HepG2 (cell line): ENCODE measurements around the gene PIANP. TPM values are rescaled to one million over a fixed set of nuclear protein-coding genes. Genes with fewer than 3 reads are reported as not detected.

Experiments
- AKAP8 ChIP-seq: sonication (generic); formaldehyde crosslinking; IDR thresholded peaks from 2 replicates; pipeline ENCODE4 v1.5.1; 2020; ENCODE audit warnings: mild to moderate bottlenecking, missing genetic modification reagents
- BATF2 ChIP-seq: sonication (generic); formaldehyde crosslinking; IDR thresholded peaks from 2 replicates; pipeline ENCODE4 v1.8.0; 2022; ENCODE audit warnings: mild to moderate bottlenecking, missing genetic modification reagents, moderate library complexity
- BHLHE40 ChIP-seq: IDR thresholded peaks from 2 replicates; pipeline ENCODE4 v1.6.1; 2011; ENCODE audit warnings: low read length, improper control_type of control experiment
- CBX1 ChIP-seq: IDR thresholded peaks from one replicate; pipeline ENCODE4 v1.6.1; 2016; ENCODE audit warnings: antibody characterized with exemption, low read depth
- CEBPG ChIP-seq: IDR thresholded peaks from 2 replicates; pipeline ENCODE4 v1.6.1; 2016
- DMTF1 ChIP-seq: sonication (generic); formaldehyde crosslinking; IDR thresholded peaks from 2 replicates; pipeline ENCODE4 v1.4.0; 2020; ENCODE audit warnings: mild to moderate bottlenecking, missing genetic modification reagents
- NAIF1 ChIP-seq: sonication (generic); formaldehyde crosslinking; IDR thresholded peaks from 2 replicates; pipeline ENCODE4 v1.5.0; 2020; ENCODE audit warnings: mild to moderate bottlenecking, missing genetic modification reagents, borderline replicate concordance
- NCOA1 ChIP-seq: sonication (generic); formaldehyde crosslinking; IDR thresholded peaks from 2 replicates; pipeline ENCODE4 v1.9.0; 2021; ENCODE audit warnings: missing genetic modification reagents
- NFE2 ChIP-seq: sonication (generic); formaldehyde crosslinking; IDR thresholded peaks from 2 replicates; pipeline ENCODE4 v1.4.0; 2020; ENCODE audit warnings: missing genetic modification reagents
- PITX1 ChIP-seq: sonication (generic); formaldehyde crosslinking; IDR thresholded peaks from 2 replicates; pipeline ENCODE4 v1.5.1; 2020; ENCODE audit warnings: mild to moderate bottlenecking, missing genetic modification reagents
- PPARG ChIP-seq: conservative IDR thresholded peaks from 2 replicates; pipeline ENCODE4 v1.6.1; 2016; ENCODE audit warnings: missing biosample characterization, missing genetic modification reagents
- SAFB2 ChIP-seq: sonication (generic); formaldehyde crosslinking; IDR thresholded peaks from 2 replicates; pipeline ENCODE4 v1.5.1; 2020; ENCODE audit warnings: missing genetic modification reagents, low read depth, mild to moderate bottlenecking, borderline replicate concordance
- SMAD3 ChIP-seq: sonication (generic); formaldehyde crosslinking; IDR thresholded peaks from 2 replicates; pipeline ENCODE4 v1.4.0; 2020; ENCODE audit warnings: missing genetic modification reagents
- SYNCRIP ChIP-seq: fragments of 200-400 bp; formaldehyde crosslinking; IDR thresholded peaks from 2 replicates; pipeline ENCODE4 v1.6.1; 2018; ENCODE audit warnings: mild to moderate bottlenecking, low read depth, low read length; ENCODE audit not compliant: insufficient read depth
- TOE1 ChIP-seq: sonication (generic); formaldehyde crosslinking; IDR thresholded peaks from 2 replicates; pipeline ENCODE4 v1.4.0; 2020; ENCODE audit warnings: mild to moderate bottlenecking, missing genetic modification reagents
- ZBTB1 ChIP-seq: sonication (generic); formaldehyde crosslinking; IDR thresholded peaks from 2 replicates; pipeline ENCODE4 v1.4.0; 2020; ENCODE audit warnings: missing genetic modification reagents, borderline replicate concordance
- ZBTB7A ChIP-seq: sonication (generic); formaldehyde crosslinking; IDR thresholded peaks from 2 replicates; pipeline ENCODE4 v1.8.0; 2022; ENCODE audit warnings: mild to moderate bottlenecking, missing genetic modification reagents
- ZBTB7B ChIP-seq: sonication (generic); formaldehyde crosslinking; IDR thresholded peaks from 2 replicates; pipeline ENCODE4 v1.4.0; 2020; ENCODE audit warnings: missing genetic modification reagents
- ZFP62 ChIP-seq: sonication (generic); formaldehyde crosslinking; IDR thresholded peaks from 2 replicates; pipeline ENCODE4 v1.4.0; 2020; ENCODE audit warnings: missing genetic modification reagents
- ZNF20 ChIP-seq: sonication (generic); formaldehyde crosslinking; IDR thresholded peaks from 2 replicates; pipeline ENCODE4 v1.4.0; 2020; ENCODE audit warnings: mild to moderate bottlenecking, moderate library complexity, missing genetic modification reagents
- ZNF317 ChIP-seq: sonication (generic); formaldehyde crosslinking; IDR thresholded peaks from 2 replicates; pipeline ENCODE4 v1.5.0; 2020; ENCODE audit warnings: mild to moderate bottlenecking, missing genetic modification reagents
- ZNF781 ChIP-seq: sonication (generic); formaldehyde crosslinking; IDR thresholded peaks from 2 replicates; pipeline ENCODE4 v1.5.1; 2020; ENCODE audit warnings: borderline replicate concordance, mild to moderate bottlenecking, missing genetic modification reagents; ENCODE audit errors: not compliant biosample characterization
- ZSCAN9 ChIP-seq: IDR thresholded peaks from 2 replicates; pipeline ENCODE4 v1.6.1; 2016; ENCODE audit warnings: borderline replicate concordance
- polyA plus RNA-seq, 8 experiments: library from polyadenylated mRNA; depleted of rRNA in 3 of 8; stranded (reverse) in 7 of 8; unstranded in 1 of 8; fragments of >200 nt; fragmentation: Illumina TruSeq in 4 of 8; extraction: Trizol in 4 of 8; gene quantifications; 2 replicates each; pipeline versions ENCODE4 v1.2.1 to v1.2.3, GENCODE V29; 2011 to 2016; ENCODE audit warnings: low read depth in 4 of 8, missing spikeins in 1 of 8, mixed read lengths in 1 of 8; ENCODE audit not compliant: insufficient read depth in 1 of 8
- total RNA-seq, 5 experiments: library from RNA; depleted of rRNA; stranded (reverse); fragments of >200 nt; fragmentation: Illumina TruSeq; extraction: Trizol; gene quantifications; 2 replicates each; pipeline ENCODE4 v1.2.3, GENCODE V29; 2016; ENCODE audit warnings: low read depth in 1 of 5
- TF ChIP-seq, protein P1 (sequence below), 2 experiments: sonication (generic) in 1 of 2; formaldehyde crosslinking in 1 of 2; IDR thresholded peaks; 2 replicates each; pipeline versions ENCODE4 v1.4.0 to v1.6.1; 2016 to 2020; ENCODE audit warnings: borderline replicate concordance in 1 of 2, low read depth in 1 of 2, mild to moderate bottlenecking in 1 of 2, missing genetic modification reagents in 1 of 2
- TF ChIP-seq, protein P2 (sequence below): sonication (generic); formaldehyde crosslinking; IDR thresholded peaks from 2 replicates; pipeline ENCODE4 v1.8.1; 2023; ENCODE audit warnings: mild to moderate bottlenecking, missing genetic modification reagents

PIANP gene
- total and polyA plus RNA-seq, 2 of the 13 experiments (the other 11 are each of a cell fraction or from before 2014, with no cell fraction given), result not detected

DNA sequence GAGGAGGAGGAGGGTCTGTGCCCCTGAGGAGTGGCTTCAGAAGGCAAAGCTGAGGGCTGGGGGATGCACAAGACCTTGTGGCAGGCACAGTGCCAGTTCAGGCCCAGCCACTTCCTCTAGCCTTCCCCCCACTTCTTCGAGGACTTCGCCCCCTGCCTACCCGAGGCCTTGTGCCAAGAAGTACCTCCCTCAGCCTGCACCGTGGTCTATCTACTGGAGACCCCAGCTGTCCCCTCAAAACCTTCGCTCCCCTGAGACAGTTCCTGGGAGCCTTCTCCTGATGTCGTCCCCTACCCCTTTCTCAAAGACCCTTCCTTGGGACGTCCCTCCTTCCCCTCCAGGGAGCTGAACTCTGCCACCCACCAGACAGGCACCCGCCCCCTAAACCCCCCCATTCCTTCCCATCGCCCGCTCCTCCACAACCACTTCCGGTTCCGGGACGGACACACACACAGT, 12.0 kb downstream of the PIANP start (continued):
- TF ChIP-seq ZSCAN9 (CRISPR knock-in tag) (no peak; the same call in 1 of the 2 replicates), NFE2 (no peak), NCOA1 (CRISPR knock-in tag) (0 out of 2 replicates have a peak, but pooled peaks have one; percentile 61), DMTF1 (no peak), SAFB2 (CRISPR knock-in tag) (no peak), CBX1 (no peak), BHLHE40 (no peak), PPARG (CRISPR knock-in tag) (no peak), ZBTB1 (CRISPR knock-in tag) (no peak), ZBTB7A (CRISPR knock-in tag) (peak; percentile 52; the same call in 1 of the 2 replicates), PITX1 (0 out of 2 replicates have a peak, but pooled peaks have one; percentile 7), SMAD3 (CRISPR knock-in tag) (no peak), ZFP62 (CRISPR knock-in tag) (no peak), BATF2 (CRISPR knock-in tag) (no peak), NAIF1 (peak; percentile 15; the same call in 1 of the 2 replicates), ZNF317 (CRISPR knock-in tag) (no peak), AKAP8 (CRISPR knock-in tag) (no peak), ZNF781 (CRISPR knock-in tag) (no peak), SYNCRIP (no peak), ZBTB7B (no peak), ZNF20 (no peak), TOE1 (CRISPR knock-in tag) (no peak), CEBPG (CRISPR knock-in tag) (no peak)
- TF ChIP-seq, protein P1, sequence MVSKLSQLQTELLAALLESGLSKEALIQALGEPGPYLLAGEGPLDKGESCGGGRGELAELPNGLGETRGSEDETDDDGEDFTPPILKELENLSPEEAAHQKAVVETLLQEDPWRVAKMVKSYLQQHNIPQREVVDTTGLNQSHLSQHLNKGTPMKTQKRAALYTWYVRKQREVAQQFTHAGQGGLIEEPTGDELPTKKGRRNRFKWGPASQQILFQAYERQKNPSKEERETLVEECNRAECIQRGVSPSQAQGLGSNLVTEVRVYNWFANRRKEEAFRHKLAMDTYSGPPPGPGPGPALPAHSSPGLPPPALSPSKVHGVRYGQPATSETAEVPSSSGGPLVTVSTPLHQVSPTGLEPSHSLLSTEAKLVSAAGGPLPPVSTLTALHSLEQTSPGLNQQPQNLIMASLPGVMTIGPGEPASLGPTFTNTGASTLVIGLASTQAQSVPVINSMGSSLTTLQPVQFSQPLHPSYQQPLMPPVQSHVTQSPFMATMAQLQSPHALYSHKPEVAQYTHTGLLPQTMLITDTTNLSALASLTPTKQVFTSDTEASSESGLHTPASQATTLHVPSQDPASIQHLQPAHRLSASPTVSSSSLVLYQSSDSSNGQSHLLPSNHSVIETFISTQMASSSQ (IDR thresholded peaks at IDR 0.05; ENCODE audit: low read depth), result no peak
- TF ChIP-seq, protein P1 (CRISPR knock-in tag; IDR thresholded peaks at IDR 0.05; ENCODE audit: borderline replicate concordance), result no peak
- TF ChIP-seq, protein P2, sequence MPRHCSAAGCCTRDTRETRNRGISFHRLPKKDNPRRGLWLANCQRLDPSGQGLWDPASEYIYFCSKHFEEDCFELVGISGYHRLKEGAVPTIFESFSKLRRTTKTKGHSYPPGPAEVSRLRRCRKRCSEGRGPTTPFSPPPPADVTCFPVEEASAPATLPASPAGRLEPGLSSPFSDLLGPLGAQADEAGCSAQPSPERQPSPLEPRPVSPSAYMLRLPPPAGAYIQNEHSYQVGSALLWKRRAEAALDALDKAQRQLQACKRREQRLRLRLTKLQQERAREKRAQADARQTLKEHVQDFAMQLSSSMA (CRISPR knock-in tag), result no peak
